GM21825 (cell line): ENCODE measurements around the gene CENPVL2.
"Not testable (repeated sequence)": the region's sequence is repeated elsewhere in the genome, so short reads cannot be mapped to it uniquely, and the experiment has no call there.

ENCODE experiments used
- ATAC-seq: cut with Tn5 transposase; IDR thresholded peaks from one replicate; pipeline ENCODE4 v1.9.1; 2021; ENCODE audit warnings: mild to moderate bottlenecking, moderate library complexity; ENCODE audit not compliant: unreplicated experiment

Gene CENPVL2

DNA sequence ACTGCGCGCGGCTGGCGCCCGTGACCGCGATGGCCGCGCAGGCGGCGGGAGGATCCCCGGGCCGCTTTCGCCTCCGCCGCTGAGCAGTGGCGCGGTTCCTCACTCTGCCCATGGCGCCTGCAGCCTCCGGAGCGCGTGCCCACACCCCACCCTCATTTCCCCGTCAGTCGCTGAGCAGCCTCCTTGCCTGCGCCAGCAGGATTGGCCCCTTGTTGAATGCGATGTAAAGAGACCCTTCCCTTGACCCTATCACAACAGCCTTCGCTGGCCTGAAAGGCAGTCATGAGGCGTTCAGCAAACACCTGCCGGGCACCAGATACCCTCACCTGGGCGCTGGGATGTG, at the start of gene CENPVL2:
TSS of gene CENPVL2 (minus strand) at position 112 of the 343 bp plus-strand sequence. CDS start at position 112, 0 bp downstream.
- ATAC-seq = not testable (repeated sequence)

DNA sequence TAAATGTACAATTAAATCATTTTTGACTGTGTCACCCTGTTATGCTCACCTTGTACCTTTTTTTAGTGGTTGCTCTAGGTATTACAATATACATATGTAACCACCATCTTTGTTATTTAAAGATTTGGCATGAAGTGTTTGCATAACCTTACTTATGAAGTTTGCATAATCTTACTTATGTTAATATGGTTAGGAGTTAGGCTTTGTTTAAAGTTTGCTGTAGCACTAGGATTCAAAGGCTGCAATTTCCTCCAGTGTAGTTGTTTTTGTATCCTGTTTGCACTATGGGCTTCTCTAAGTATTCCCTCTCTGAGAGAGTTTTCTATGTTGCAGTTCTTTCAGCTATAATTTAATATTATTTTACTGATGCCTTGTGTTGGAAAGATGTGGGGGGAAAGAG, 45.6 kb upstream of the CENPVL2 start:
- ATAC-seq = no peak

DNA sequence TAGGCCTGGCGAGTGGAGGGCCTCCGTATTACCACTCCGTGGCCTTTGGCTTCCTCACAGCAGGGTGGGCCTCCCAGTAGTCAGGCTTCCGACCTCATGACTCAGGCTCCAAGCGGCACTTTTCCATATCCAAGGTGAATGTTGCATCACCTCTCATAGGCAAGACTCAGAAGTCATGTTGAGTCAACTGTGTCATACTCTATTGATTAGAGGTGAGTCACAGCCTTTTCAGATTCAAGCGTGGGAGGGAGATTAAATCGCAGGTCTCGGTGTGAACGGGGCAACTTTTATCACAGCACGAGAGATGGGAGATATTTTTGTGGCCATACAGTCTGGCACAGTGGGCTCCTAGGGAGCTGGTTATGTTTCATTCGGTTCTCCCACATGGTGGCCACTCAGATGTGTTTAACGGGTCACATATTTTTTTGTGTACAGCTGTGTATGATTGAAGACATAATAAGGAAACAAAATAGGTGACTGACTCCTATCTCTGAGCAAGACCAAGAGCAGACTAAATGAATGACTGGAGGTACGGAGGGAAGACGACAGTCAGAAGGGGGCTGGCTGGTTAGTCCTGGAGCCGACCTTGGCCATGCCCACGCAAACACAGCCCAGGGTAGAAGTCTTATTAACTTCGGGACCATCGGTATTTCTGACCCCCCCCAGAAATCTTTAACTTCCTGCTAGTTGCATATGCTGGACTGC, 30.5 kb upstream of the CENPVL2 start:
- not testable (repeated sequence) for ATAC-seq

DNA sequence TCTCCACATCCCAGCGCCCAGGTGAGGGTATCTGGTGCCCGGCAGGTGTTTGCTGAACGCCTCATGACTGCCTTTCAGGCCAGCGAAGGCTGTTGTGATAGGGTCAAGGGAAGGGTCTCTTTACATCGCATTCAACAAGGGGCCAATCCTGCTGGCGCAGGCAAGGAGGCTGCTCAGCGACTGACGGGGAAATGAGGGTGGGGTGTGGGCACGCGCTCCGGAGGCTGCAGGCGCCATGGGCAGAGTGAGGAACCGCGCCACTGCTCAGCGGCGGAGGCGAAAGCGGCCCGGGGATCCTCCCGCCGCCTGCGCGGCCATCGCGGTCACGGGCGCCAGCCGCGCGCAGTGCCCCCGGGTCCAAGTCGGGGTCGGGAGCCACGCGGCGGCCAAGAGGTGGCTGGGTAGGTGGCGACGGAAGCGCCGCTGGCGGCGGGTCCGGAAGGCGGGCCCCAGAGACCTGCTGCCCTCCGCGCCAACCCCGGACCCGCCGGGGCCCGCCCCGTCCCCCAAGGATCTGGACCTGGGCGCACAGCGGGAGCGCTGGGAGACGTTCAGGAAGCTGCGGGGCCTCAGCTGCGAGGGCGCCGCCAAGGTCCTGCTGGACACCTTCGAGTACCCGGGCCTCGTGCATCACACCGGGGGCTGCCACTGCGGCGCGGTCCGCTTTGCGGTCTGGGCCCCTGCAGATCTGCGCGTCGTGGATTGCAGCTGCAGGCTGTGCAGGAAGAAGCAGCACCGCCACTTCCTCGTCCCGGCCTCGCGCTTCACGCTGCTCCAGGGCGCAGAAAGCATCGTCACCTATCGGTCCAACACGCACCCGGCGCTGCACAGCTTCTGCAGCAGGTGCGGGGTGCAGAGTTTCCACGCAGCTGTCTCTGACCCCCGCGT, 27.9 kb upstream of the CENPVL2 start, which contains the start of gene CENPVL1:
TSS of gene CENPVL1 (plus strand) at position 236 of the 888 bp plus-strand sequence. CDS start at position 236, 0 bp downstream.
- not testable (repeated sequence) for ATAC-seq

DNA sequence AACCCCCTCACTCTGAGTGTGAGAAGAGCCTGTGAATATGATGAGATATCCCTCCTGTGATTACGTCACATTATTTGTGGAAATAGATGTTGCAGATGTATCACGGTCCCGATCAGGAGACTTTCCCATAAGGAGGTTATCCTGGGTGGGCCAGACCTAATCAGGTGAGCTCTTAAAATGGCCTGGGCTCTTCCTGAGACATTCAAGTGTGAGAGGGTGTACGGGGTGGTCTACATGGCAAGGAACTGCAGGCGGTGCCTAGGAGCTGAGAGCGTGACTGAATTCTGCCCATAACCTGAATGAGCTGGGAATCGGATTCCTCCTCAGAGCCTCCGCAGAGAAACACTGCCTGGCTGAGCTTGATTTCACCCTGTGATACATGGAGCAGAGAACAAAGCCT, 14.8 kb upstream of the CENPVL2 start:
- no peak for ATAC-seq

DNA sequence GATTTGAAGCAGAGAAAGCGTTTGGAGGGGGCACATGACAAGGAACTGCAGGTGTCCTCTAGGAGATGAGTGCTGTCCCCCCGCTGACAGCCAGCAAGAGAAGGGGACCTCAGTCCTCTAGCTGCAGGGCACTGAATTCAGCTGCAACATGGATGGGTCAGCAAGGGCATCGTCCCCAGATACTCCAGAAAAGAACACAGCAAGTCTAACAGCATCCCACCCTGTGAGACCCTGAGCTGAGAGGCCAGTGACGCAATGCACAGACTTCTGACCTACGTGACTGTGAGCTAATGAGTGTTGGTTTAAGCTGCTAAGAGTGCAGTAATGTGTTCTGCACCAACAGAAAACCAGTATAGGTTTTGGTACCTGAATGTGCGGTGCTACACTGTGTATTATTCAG, 11.6 kb upstream of the CENPVL2 start:
- ATAC-seq = no peak

DNA sequence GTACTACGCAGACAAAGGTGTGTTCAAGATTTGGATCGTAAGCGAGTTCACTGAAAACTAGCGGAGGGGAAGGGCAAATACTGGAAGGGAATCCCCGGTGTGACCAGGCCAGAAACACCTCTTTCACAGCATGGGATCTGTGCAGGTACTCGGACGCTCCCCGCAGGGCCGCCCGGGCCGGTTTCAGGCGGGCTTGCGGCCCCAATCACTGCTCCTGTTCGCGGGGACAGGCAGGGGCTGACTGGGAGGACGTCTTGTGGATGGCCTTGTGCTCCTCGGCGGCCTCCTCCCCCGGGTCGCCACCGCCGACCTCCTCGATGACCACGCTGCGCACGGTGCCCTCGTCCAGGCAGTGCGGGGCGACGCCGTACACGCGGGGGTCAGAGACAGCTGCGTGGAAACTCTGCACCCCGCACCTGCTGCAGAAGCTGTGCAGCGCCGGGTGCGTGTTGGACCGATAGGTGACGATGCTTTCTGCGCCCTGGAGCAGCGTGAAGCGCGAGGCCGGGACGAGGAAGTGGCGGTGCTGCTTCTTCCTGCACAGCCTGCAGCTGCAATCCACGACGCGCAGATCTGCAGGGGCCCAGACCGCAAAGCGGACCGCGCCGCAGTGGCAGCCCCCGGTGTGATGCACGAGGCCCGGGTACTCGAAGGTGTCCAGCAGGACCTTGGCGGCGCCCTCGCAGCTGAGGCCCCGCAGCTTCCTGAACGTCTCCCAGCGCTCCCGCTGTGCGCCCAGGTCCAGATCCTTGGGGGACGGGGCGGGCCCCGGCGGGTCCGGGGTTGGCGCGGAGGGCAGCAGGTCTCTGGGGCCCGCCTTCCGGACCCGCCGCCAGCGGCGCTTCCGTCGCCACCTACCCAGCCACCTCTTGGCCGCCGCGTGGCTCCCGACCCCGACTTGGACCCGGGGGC, 567 bp downstream of the CENPVL2 start:
- ATAC-seq = not testable (repeated sequence)

DNA sequence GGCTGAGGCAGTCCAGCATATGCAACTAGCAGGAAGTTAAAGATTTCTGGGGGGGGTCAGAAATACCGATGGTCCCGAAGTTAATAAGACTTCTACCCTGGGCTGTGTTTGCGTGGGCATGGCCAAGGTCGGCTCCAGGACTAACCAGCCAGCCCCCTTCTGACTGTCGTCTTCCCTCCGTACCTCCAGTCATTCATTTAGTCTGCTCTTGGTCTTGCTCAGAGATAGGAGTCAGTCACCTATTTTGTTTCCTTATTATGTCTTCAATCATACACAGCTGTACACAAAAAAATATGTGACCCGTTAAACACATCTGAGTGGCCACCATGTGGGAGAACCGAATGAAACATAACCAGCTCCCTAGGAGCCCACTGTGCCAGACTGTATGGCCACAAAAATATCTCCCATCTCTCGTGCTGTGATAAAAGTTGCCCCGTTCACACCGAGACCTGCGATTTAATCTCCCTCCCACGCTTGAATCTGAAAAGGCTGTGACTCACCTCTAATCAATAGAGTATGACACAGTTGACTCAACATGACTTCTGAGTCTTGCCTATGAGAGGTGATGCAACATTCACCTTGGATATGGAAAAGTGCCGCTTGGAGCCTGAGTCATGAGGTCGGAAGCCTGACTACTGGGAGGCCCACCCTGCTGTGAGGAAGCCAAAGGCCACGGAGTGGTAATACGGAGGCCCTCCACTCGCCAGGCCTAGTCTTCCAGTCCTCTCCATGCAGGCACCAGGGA, 2.8 kb downstream of the CENPVL2 start:
- ATAC-seq = not testable (repeated sequence)

DNA sequence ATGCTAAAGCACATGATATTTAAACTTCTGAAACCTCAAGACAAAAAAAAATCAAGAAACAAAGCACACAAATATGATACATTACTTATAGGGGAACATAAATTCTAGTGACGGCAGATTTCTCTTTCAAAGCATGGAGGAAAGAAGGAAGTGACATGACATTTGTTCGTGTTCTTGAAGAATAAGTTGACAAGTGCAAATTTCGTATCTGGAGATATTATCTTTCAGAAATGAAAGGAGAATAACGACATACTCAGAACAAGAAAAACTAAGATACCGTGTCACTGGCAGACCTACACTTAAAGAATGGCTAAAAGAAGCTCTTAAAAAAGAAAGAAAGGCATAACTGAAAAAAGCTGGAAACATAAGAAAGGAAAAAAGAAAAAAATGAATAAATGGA, 16.6 kb downstream of the CENPVL2 start:
- no peak for ATAC-seq

DNA sequence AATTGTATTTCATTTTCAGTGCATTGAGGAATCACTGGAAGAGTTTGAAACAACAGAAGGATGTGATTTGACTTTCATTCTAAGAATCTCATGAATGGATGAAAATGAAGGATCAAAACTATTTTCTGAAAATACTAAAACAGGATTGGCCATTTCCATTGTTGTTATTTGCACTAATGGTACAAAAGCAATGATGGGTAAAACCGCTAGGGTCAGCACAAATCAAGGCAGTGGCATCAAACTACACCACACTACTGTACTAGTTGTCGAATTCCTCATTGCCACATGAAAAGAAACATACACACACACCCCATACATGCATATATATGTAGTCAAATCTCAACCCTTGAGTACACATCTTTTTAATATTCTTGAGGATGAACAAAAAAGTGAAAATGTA, 39.3 kb downstream of the CENPVL2 start:
- no peak for ATAC-seq

DNA sequence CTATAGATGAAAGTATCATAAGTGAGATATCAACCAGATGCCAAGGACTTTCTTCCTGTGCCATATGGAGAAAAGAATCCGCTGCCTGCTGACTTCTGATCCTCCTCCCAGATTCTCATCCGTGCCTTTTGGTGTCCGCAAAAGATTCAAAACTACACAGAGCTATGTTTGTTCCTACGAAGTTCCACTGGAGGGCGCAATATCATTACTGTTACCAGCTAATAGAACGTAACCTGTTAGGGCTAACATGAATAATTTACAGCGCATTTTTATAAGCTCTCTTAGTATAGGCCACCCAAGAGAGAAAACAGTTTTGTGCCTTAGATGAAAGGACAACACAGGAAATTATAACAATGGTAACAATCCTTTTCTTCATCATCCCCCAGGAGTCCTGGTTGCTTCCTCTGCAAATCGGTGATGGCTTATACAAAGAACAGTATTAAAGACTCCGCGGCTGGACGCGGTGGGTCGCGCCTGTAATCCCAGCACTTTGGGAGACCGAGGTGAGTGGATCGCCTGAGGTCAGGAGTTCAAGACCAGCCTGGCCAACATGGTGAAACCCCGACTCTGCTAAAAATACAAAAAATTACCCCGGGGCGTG, 41.1 kb downstream of the CENPVL2 start:
- ATAC-seq = no peak

DNA sequence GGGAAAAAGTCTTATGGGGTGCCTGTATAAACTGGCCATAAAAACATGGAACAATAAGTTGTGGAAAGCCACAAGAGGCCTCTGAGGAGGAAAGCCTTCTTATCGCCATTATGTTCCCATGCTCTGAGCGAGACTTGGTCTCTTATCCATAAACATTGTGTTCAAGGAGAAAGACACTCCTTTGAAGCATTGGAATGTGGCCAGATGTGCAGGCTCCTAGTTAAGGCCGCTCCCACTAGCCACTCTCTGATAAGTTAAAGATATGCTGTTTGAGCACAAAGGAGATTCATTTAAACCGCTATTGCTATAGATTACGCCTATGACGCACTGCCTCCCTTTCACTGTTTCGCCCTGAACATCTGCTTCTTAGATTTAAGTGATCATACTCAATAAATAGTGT, 46.1 kb downstream of the CENPVL2 start:
- not testable (repeated sequence) for ATAC-seq
